ENCODE results near the gene CENPT.

Gene CENPT

DNA sequence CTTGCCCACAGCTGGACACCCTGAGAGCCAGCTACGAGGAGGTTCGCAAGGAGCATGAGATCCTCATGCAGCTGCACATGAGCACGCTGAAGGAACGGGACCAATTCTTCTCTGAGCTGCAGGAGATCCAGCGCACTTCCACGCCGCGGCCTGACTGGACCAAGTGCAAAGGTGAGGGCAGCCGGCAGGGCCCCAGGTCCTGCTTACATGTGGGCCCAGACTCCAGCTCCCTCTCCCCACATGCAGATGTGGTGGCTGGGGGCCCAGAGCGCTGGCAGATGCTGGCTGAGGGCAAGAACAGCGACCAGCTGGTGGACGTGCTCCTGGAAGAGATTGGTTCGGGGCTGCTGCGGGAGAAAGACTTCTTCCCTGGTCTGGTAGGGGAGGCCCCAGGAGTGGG lies 21.6 kb downstream of the CENPT start:
- TF ChIP-seq, protein P1, sequence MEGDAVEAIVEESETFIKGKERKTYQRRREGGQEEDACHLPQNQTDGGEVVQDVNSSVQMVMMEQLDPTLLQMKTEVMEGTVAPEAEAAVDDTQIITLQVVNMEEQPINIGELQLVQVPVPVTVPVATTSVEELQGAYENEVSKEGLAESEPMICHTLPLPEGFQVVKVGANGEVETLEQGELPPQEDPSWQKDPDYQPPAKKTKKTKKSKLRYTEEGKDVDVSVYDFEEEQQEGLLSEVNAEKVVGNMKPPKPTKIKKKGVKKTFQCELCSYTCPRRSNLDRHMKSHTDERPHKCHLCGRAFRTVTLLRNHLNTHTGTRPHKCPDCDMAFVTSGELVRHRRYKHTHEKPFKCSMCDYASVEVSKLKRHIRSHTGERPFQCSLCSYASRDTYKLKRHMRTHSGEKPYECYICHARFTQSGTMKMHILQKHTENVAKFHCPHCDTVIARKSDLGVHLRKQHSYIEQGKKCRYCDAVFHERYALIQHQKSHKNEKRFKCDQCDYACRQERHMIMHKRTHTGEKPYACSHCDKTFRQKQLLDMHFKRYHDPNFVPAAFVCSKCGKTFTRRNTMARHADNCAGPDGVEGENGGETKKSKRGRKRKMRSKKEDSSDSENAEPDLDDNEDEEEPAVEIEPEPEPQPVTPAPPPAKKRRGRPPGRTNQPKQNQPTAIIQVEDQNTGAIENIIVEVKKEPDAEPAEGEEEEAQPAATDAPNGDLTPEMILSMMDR (IDR thresholded peaks at IDR 0.05; ENCODE audit: insufficient read depth, low read length, poor library complexity, severe bottlenecking), result no peak

DNA sequence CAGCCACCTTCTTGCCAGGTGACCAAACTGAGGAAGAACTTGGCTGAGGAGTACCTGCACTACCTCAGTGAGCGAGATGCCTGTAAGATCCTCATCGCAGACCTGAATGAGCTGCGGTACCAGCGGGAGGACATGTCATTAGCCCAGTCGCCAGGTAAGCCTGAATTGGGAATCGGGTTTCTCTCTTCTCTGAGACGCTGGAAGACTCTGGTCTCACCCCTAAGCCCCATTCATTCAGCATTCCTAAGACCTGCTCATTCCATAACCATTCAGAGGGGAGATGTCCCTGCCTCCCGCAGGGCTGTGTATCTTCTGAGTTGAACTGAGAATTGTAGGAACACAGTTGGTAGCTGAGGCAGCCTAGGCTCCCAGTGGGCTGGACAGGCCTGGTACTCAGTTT lies 22.4 kb downstream of the CENPT start:
- peaks cover 15% of the 10 kb centered on the region for H3K36me3 ChIP-seq (ENCODE audit: control insufficient read depth, insufficient read depth, low read length)
- DNase-seq (ENCODE audit: extremely low read depth, insufficient read length), result no peak
- H3K4me3 ChIP-seq (replicated peaks; ENCODE audit: low read depth, low read length), result no peak overlapping the region
- no peaks in the 10 kb centered on the region for H3K27me3 ChIP-seq (replicated peaks; ENCODE audit: control insufficient read depth, insufficient read depth, low read length)
- TF ChIP-seq, protein P1 (IDR thresholded peaks at IDR 0.05; ENCODE audit: insufficient read depth, low read length, poor library complexity, severe bottlenecking), result no peak

More for the DNA sequence above, 21.6 kb downstream of the CENPT start:
- Histone ChIP-seq H3K27me3 (replicated peaks; ENCODE audit: control insufficient read depth, insufficient read depth, low read length) (no peaks in the 10 kb centered on the region), H3K4me3 (replicated peaks; ENCODE audit: low read depth, low read length) (no peak overlapping the region), H3K36me3 (ENCODE audit: control insufficient read depth, insufficient read depth, low read length) (peaks cover 19% of the 10 kb centered on the region)
- no peak for DNase-seq (ENCODE audit: extremely low read depth, insufficient read length)

DNA sequence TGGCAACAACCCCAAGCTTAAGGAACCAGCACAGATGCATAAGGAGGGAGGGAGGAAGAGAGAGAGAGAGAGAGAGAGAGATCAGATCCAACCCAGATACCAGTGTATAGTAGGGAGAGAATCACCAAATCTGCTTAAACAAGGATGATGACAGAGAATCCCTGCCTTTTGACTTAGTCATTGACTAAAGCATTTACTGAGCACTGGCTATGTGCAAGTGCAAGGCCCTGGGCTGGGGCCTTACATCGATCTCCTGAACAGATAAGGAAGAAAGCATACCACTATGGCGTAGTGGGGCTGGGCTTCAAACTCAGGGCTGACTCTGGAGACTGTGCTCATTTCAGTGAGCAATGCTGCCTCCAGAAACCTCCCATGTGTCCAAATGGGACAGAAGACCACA lies 25.0 kb downstream of the CENPT start:
- H3K4me3 ChIP-seq (replicated peaks; ENCODE audit: low read depth, low read length), result no peak overlapping the region
- TF ChIP-seq, protein P1 (IDR thresholded peaks at IDR 0.05; ENCODE audit: insufficient read depth, low read length, poor library complexity, severe bottlenecking), result no peak
- no peak for DNase-seq (ENCODE audit: extremely low read depth, insufficient read length)
- H3K36me3 ChIP-seq (ENCODE audit: control insufficient read depth, insufficient read depth, low read length), result peaks cover 3% of the 10 kb centered on the region
- H3K27me3 ChIP-seq (replicated peaks; ENCODE audit: control insufficient read depth, insufficient read depth, low read length), result no peaks in the 10 kb centered on the region

DNA sequence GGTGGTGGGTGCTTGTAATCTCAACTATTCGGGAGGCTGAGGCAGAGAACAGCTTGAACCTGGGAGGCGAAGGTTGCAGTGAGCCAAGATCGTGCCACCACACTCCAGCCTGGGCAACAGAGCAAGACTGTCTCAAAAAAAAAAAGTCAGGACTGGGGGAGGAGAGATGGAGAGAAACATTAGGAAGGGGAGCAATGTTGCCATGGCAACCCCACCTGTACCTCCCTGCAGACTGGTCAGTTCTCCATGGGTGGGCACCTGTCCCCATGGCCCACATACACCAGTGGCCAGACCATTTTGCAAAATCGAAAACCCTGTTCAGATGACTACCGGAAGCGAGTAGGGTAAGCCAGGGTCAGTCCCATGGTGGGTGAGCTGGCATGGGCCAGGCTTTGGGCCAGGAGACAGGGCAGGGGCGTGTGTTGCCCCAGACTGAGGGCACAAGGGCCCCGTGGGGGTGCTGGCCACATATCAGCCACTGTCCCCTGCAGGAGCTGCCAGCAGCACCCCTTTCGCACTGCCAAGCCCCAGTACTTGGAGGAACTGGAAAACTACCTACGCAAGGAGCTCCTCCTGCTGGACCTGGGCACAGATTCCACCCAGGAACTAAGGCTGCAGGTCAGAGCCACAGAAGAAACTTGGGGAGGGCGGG lies 26.8 kb downstream of the CENPT start:
- DNase-seq (ENCODE audit: extremely low read depth, insufficient read length), result no peak
- Histone ChIP-seq H3K36me3 (ENCODE audit: control insufficient read depth, insufficient read depth, low read length) (no peaks in the 10 kb centered on the region), H3K4me3 (replicated peaks; ENCODE audit: low read depth, low read length) (no peak overlapping the region), H3K27me3 (replicated peaks; ENCODE audit: control insufficient read depth, insufficient read depth, low read length) (no peaks in the 10 kb centered on the region)
- TF ChIP-seq, protein P1 (IDR thresholded peaks at IDR 0.05; ENCODE audit: insufficient read depth, low read length, poor library complexity, severe bottlenecking), result no peak

DNA sequence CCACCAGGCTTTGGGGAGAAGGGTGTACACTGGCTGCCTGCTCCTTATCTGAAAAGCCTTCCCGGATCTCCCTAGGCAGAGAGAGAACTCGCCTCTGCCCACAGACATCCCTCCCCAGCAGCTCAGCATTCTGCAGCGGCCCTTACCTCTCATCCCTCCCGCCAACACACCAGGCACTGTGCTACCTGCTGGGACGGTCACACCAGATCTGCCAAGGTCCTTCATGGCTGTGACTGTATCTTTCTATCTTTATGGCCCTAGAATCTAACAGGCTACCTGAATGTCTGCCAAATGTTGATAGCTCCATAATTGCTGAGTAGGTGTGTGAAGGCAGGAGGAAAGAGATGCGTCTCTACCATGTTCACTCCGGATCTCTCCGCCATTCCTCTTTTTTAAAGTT lies 32.9 kb downstream of the CENPT start:
- Histone ChIP-seq H3K4me3 (replicated peaks; ENCODE audit: low read depth, low read length) (no peak overlapping the region), H3K36me3 (ENCODE audit: control insufficient read depth, insufficient read depth, low read length) (no peaks in the 10 kb centered on the region), H3K27me3 (replicated peaks; ENCODE audit: control insufficient read depth, insufficient read depth, low read length) (no peaks in the 10 kb centered on the region)
- no peak for DNase-seq (ENCODE audit: extremely low read depth, insufficient read length)
- TF ChIP-seq, protein P1 (IDR thresholded peaks at IDR 0.05; ENCODE audit: insufficient read depth, low read length, poor library complexity, severe bottlenecking), result no peak

DNA sequence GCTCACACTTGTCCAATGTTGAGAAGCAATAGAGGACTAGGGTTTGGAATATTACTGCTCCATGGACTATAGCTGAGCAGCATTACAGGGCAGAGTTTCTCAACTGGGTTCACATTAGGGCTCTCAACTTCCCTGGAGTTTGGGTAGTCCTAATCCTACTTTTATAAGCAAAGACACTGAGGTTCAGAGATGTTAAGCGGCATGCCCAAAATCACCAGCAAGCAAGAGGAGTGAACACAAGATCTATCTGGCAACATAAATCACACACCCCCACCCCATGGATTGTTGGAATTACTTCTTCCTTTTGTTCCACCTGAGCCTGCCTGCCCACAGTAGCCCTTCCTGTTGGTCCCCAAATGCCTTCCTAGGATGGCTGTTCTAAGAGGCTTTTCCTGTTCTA lies 35.6 kb downstream of the CENPT start:
- DNase-seq (ENCODE audit: extremely low read depth, insufficient read length), result no peak
- Histone ChIP-seq H3K36me3 (ENCODE audit: control insufficient read depth, insufficient read depth, low read length) (no peaks in the 10 kb centered on the region), H3K27me3 (replicated peaks; ENCODE audit: control insufficient read depth, insufficient read depth, low read length) (no peaks in the 10 kb centered on the region), H3K4me3 (replicated peaks; ENCODE audit: low read depth, low read length) (no peak overlapping the region)
- TF ChIP-seq, protein P1 (IDR thresholded peaks at IDR 0.05; ENCODE audit: insufficient read depth, low read length, poor library complexity, severe bottlenecking), result no peak

Data from GM06990 (cell line).